GM12878 (cell line): Measurements from ENCODE around the gene NKAIN2. TPM values are rescaled to one million over a fixed set of nuclear protein-coding genes. Genes with fewer than 3 reads are reported as not detected.

Experiments used
- ATAC-seq: fragments of 200-7000 bp; cut with Tn5 transposase; 3 replicates; pipeline ENCODE4 v1.9.1; 2020; ENCODE audit warnings: mild to moderate bottlenecking, moderate library complexity
- BruUV-seq: library from RNA; stranded (reverse); fragments of 400-500 nt; replicated peaks from 2 replicates; lab custom pipeline; 2021; lab: Mats Ljungman, UMichigan
- CTCF ChIA-PET: fragments of 300-600 bp; sonication (Branson Sonifier 250); formaldehyde crosslinking; extraction: SDS; loops from one replicate; lab custom pipeline; 2021; ENCODE audit warnings: inconsistent platforms; lab: Yijun Ruan, JAX
- POLR2A ChIA-PET: fragments of 350-600 bp; formaldehyde crosslinking; extraction: SDS; loops from one replicate; lab custom pipeline; 2021; ENCODE audit warnings: inconsistent platforms; lab: Charles Lee
- RAD21 ChIA-PET: fragments of 300-600 bp; sonication (Branson Sonifier 250); formaldehyde crosslinking; loops from one replicate; lab custom pipeline; 2023; ENCODE audit warnings: antibody characterized with exemption; ENCODE audit not compliant: unreplicated experiment; lab: Charles Lee
- SMC1A ChIA-PET: fragments of 300-600 bp; sonication (Branson Sonifier 250); formaldehyde crosslinking; loops from one replicate; lab custom pipeline; 2023; ENCODE audit not compliant: unreplicated experiment, uncharacterized antibody; lab: Charles Lee
- DNase-seq: peaks from one replicate; pipeline ENCODE4 v3.0.0-alpha.2; 2011; ENCODE audit warnings: low read depth, low spot score
- FAIRE-seq: peaks from 3 replicates; lab custom pipeline; 2011; peaks lifted over from hg19 to GRCh38; lab: Jason Lieb, UNC
- H2AFZ ChIP-seq: 2 replicates; pipeline ENCODE4 v1.6.0; 2011; ENCODE audit warnings: low read depth, low read length, control low read depth; ENCODE audit not compliant: control insufficient read depth
- H3K27ac ChIP-seq: 2 replicates; pipeline ENCODE4 v1.5.1; 2011; ENCODE audit warnings: control low read depth; ENCODE audit not compliant: control insufficient read depth, insufficient read depth
- H3K27me3 ChIP-seq, 2 experiments: replicated peaks in 1 of 2; 2 replicates each; pipeline versions ENCODE4 v1.6.0 to v1.6.1; 2011; ENCODE audit warnings: low read length in 1 of 2; ENCODE audit not compliant: control insufficient read depth in 2 of 2, insufficient read depth in 2 of 2
- H3K36me3 ChIP-seq, 2 experiments: 2 replicates each; pipeline ENCODE4 v1.5.1; 2011; ENCODE audit warnings: low read length in 1 of 2; ENCODE audit not compliant: control insufficient read depth in 2 of 2, insufficient read depth in 2 of 2
- H3K4me1 ChIP-seq: 2 replicates; pipeline ENCODE4 v1.6.1; 2011; ENCODE audit warnings: mild to moderate bottlenecking, low read length, moderate library complexity, mixed read lengths; ENCODE audit not compliant: control insufficient read depth, insufficient read depth
- H3K4me2 ChIP-seq: 2 replicates; pipeline ENCODE4 v1.6.0; 2011; ENCODE audit warnings: control low read depth; ENCODE audit not compliant: control insufficient read depth, insufficient read depth
- H3K4me3 ChIP-seq: fragments of 200-600 bp; sonication (generic); 2 replicates; pipeline ENCODE4 v1.5.1; 2016
- H3K79me2 ChIP-seq: 2 replicates; pipeline ENCODE4 v1.6.0; 2011; ENCODE audit warnings: low read length; ENCODE audit not compliant: control insufficient read depth, insufficient read depth
- H3K9ac ChIP-seq: 2 replicates; pipeline ENCODE4 v1.8.0; 2011; ENCODE audit warnings: low read length, control low read depth, mixed read lengths; ENCODE audit not compliant: control insufficient read depth, insufficient read depth
- H3K9me3 ChIP-seq: replicated peaks from 3 replicates; pipeline ENCODE4 v1.5.1; 2011; ENCODE audit warnings: mild to moderate bottlenecking, low read length; ENCODE audit not compliant: control insufficient read depth, insufficient read depth
- H4K20me1 ChIP-seq: 2 replicates; pipeline ENCODE4 v1.6.0; 2011; ENCODE audit not compliant: control insufficient read depth, insufficient read depth
- GATAD2B ChIP-seq: fragments of 450-650 bp; conservative IDR thresholded peaks from 2 replicates; pipeline ENCODE4 v1.6.1; 2017; ENCODE audit warnings: low read depth, mild to moderate bottlenecking, moderate library complexity
- MXI1 ChIP-seq: fragments of 150-350 bp; IDR thresholded peaks from 2 replicates; pipeline ENCODE4 v1.6.1; 2011; ENCODE audit warnings: low read depth, mild to moderate bottlenecking, inconsistent platforms, low read length, improper control_type of control experiment
- MYC ChIP-seq: IDR thresholded peaks from 2 replicates; pipeline ENCODE4 v1.6.1; 2011; ENCODE audit warnings: mild to moderate bottlenecking, low read length, moderate library complexity, inconsistent platforms; ENCODE audit not compliant: insufficient read depth, insufficient replicate concordance, insufficient read length, severe bottlenecking
- NFIC ChIP-seq: IDR thresholded peaks from 2 replicates; pipeline ENCODE4 v1.6.1; 2012; ENCODE audit warnings: low read depth, mild to moderate bottlenecking, inconsistent platforms, low read length, moderate library complexity
- NFXL1 ChIP-seq: fragments of 450-650 bp; IDR thresholded peaks from 2 replicates; pipeline ENCODE4 v1.6.1; 2017; ENCODE audit warnings: antibody characterized with exemption, mild to moderate bottlenecking, borderline replicate concordance
- RAD21 ChIP-seq: IDR thresholded peaks from 2 replicates; pipeline ENCODE4 v1.6.1; 2011; ENCODE audit warnings: mild to moderate bottlenecking, low read depth, low read length, moderate library complexity; ENCODE audit not compliant: insufficient read depth
- SMARCA5 ChIP-seq: fragments of 450-650 bp; IDR thresholded peaks from 2 replicates; pipeline ENCODE4 v1.6.1; 2017; ENCODE audit warnings: mild to moderate bottlenecking
- SPI1 ChIP-seq: IDR thresholded peaks from 2 replicates; pipeline ENCODE4 v1.6.1; 2011; ENCODE audit warnings: low read depth, mild to moderate bottlenecking, low read length, moderate library complexity, borderline replicate concordance; ENCODE audit not compliant: insufficient read depth
- YBX1 ChIP-seq: fragments of 450-650 bp; IDR thresholded peaks from 2 replicates; pipeline ENCODE4 v1.6.1; 2016; ENCODE audit warnings: antibody characterized with exemption
- ZNF384 ChIP-seq: IDR thresholded peaks from 2 replicates; pipeline ENCODE4 v1.6.1; 2012; ENCODE audit warnings: low read depth, mild to moderate bottlenecking, low read length, improper control_type of control experiment, borderline replicate concordance
- WGBS: methylation state at CpG from one replicate; pipeline ENCODE4 v1.1.6; 2016; ENCODE audit warnings: low lambda C conversion rate; ENCODE audit not compliant: insufficient replicate concordance, insufficient coverage; ENCODE audit errors: missing lambda C conversion rate; 5-methylcytosine and 5-hydroxymethylcytosine counted together
- in situ Hi-C: fragments of 300-500 bp; cut with MboI; formaldehyde crosslinking; loops from 9 replicates; pipeline ENCODE4 v1.14.3; 2018; ENCODE audit warnings: mixed read lengths
- intact Hi-C: fragments of 100-400 bp; cut with micrococcal nuclease; formaldehyde crosslinking; loops from one replicate; pipeline ENCODE4 v1.14.2; 2022; ENCODE audit not compliant: unreplicated experiment
- polyA plus RNA-seq, 11 experiments: library from polyadenylated mRNA; depleted of rRNA in 4 of 11; unstranded in 6 of 11; stranded (reverse) in 5 of 11; fragments of >200 nt; fragmentation: Nextera tagmentation in 4 of 11; fragmentation: Illumina TruSeq in 1 of 11; extraction: Ambion mirVana in 4 of 11; extraction: Trizol in 1 of 11; gene quantifications; 1 replicate in 1 of 11; 2 replicates in 10 of 11; pipeline versions ENCODE4 v1.2.1 to v1.2.3, GENCODE V29; 2011 to 2016; ENCODE audit warnings: inconsistent platforms in 2 of 11, missing spikeins in 2 of 11, low read depth in 1 of 11
- total RNA-seq, 4 experiments: library from RNA; depleted of rRNA in 3 of 4; stranded (reverse); fragments of >200 nt in 3 of 4; fragmentation: Illumina TruSeq in 1 of 4; extraction: Trizol in 1 of 4; gene quantifications; 2 replicates each; pipeline versions ENCODE4 v1.2.1 to v1.2.3, GENCODE V29; 2013 to 2021
- TF ChIP-seq, protein P1 (sequence below): fragments of 450-650 bp; IDR thresholded peaks from 2 replicates; pipeline ENCODE4 v1.6.1; 2017; ENCODE audit warnings: borderline replicate concordance
- TF ChIP-seq, protein P2 (sequence below): IDR thresholded peaks from 2 replicates; pipeline ENCODE4 v1.6.1; 2012; ENCODE audit warnings: improper control_type of control experiment, low read depth, low read length; ENCODE audit not compliant: insufficient replicate concordance
- TF ChIP-seq, protein P3 (sequence below): fragments of 450-650 bp; IDR thresholded peaks from 2 replicates; pipeline ENCODE4 v1.6.1; 2016; ENCODE audit warnings: mild to moderate bottlenecking
- TF ChIP-seq, protein P4 (sequence below): fragments of 450-650 bp; IDR thresholded peaks from 2 replicates; pipeline ENCODE4 v1.6.1; 2017; ENCODE audit warnings: low read depth, mild to moderate bottlenecking, moderate library complexity

Gene NKAIN2
- total and polyA plus RNA-seq, 10 of the 15 experiments (the other 5 are each of a cell fraction or from before 2014, with no cell fraction given) = not detected

DNA sequence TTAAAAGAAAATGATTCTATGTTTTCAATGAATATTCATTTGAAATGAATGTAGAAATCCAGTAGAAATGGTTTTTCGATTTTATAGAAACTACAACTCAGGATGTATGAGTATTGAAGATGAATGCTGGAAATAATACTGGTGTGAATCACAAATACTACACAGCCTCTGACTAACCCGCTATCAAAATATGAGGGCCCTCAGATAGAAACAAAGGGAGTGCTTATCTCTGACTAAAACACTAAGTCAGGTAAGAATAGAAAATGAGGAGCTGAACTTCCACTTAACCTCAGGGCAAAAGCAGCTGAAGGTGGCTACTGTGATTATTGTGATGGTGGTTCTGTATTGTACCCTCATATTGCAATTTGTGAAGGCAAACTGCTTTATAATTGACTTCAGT, 937.7 kb downstream of the NKAIN2 start:
- Histone ChIP-seq H3K4me1 (no peaks in the 10 kb centered on the region), H3K36me3 (no peaks in the 10 kb centered on the region), H2AFZ (no peak overlapping the region), H3K9ac (no peak overlapping the region), H3K79me2 (no peaks in the 10 kb centered on the region), H3K27me3 (no peaks in the 10 kb centered on the region), H3K27ac (no peak overlapping the region), H3K4me3 (no peak overlapping the region), H4K20me1 (no peaks in the 10 kb centered on the region), H3K4me2 (no peak overlapping the region), H3K9me3 (no peaks in the 10 kb centered on the region)
- no TSS peak for BruUV-seq
- RAD21 ChIA-PET = no interaction called here
- SMC1A ChIA-PET = no interaction called here
- WGBS = 21% methylated on average over 2 of the region's 2 CpGs
- DNase-seq (no peak), FAIRE-seq (no peak), ATAC-seq (no peak)
- CTCF ChIA-PET = no interaction called here
- intact Hi-C loops = no loop called here
- in situ Hi-C loops = no loop called here
- POLR2A ChIA-PET = no interaction called here
- TF ChIP-seq ZNF384 (no peak), NFXL1 (no peak), SMARCA5 (no peak), GATAD2B (no peak), MYC (no peak), SPI1 (no peak), YBX1 (no peak), RAD21 (no peak), NFIC (no peak), MXI1 (no peak)
- TF ChIP-seq, protein P1, sequence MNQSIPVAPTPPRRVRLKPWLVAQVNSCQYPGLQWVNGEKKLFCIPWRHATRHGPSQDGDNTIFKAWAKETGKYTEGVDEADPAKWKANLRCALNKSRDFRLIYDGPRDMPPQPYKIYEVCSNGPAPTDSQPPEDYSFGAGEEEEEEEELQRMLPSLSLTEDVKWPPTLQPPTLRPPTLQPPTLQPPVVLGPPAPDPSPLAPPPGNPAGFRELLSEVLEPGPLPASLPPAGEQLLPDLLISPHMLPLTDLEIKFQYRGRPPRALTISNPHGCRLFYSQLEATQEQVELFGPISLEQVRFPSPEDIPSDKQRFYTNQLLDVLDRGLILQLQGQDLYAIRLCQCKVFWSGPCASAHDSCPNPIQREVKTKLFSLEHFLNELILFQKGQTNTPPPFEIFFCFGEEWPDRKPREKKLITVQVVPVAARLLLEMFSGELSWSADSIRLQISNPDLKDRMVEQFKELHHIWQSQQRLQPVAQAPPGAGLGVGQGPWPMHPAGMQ = no peak
- TF ChIP-seq, protein P2, sequence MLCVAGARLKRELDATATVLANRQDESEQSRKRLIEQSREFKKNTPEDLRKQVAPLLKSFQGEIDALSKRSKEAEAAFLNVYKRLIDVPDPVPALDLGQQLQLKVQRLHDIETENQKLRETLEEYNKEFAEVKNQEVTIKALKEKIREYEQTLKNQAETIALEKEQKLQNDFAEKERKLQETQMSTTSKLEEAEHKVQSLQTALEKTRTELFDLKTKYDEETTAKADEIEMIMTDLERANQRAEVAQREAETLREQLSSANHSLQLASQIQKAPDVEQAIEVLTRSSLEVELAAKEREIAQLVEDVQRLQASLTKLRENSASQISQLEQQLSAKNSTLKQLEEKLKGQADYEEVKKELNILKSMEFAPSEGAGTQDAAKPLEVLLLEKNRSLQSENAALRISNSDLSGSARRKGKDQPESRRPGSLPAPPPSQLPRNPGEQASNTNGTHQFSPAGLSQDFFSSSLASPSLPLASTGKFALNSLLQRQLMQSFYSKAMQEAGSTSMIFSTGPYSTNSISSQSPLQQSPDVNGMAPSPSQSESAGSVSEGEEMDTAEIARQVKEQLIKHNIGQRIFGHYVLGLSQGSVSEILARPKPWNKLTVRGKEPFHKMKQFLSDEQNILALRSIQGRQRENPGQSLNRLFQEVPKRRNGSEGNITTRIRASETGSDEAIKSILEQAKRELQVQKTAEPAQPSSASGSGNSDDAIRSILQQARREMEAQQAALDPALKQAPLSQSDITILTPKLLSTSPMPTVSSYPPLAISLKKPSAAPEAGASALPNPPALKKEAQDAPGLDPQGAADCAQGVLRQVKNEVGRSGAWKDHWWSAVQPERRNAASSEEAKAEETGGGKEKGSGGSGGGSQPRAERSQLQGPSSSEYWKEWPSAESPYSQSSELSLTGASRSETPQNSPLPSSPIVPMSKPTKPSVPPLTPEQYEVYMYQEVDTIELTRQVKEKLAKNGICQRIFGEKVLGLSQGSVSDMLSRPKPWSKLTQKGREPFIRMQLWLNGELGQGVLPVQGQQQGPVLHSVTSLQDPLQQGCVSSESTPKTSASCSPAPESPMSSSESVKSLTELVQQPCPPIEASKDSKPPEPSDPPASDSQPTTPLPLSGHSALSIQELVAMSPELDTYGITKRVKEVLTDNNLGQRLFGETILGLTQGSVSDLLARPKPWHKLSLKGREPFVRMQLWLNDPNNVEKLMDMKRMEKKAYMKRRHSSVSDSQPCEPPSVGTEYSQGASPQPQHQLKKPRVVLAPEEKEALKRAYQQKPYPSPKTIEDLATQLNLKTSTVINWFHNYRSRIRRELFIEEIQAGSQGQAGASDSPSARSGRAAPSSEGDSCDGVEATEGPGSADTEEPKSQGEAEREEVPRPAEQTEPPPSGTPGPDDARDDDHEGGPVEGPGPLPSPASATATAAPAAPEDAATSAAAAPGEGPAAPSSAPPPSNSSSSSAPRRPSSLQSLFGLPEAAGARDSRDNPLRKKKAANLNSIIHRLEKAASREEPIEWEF = no peak
- TF ChIP-seq, protein P3, sequence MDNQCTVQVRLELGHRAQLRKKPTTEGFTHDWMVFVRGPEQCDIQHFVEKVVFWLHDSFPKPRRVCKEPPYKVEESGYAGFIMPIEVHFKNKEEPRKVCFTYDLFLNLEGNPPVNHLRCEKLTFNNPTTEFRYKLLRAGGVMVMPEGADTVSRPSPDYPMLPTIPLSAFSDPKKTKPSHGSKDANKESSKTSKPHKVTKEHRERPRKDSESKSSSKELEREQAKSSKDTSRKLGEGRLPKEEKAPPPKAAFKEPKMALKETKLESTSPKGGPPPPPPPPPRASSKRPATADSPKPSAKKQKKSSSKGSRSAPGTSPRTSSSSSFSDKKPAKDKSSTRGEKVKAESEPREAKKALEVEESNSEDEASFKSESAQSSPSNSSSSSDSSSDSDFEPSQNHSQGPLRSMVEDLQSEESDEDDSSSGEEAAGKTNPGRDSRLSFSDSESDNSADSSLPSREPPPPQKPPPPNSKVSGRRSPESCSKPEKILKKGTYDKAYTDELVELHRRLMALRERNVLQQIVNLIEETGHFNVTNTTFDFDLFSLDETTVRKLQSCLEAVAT = no peak
- TF ChIP-seq, protein P4, sequence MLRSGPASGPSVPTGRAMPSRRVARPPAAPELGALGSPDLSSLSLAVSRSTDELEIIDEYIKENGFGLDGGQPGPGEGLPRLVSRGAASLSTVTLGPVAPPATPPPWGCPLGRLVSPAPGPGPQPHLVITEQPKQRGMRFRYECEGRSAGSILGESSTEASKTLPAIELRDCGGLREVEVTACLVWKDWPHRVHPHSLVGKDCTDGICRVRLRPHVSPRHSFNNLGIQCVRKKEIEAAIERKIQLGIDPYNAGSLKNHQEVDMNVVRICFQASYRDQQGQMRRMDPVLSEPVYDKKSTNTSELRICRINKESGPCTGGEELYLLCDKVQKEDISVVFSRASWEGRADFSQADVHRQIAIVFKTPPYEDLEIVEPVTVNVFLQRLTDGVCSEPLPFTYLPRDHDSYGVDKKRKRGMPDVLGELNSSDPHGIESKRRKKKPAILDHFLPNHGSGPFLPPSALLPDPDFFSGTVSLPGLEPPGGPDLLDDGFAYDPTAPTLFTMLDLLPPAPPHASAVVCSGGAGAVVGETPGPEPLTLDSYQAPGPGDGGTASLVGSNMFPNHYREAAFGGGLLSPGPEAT = no peak
